ENCODE measurements around the gene RFX4. TPM values are rescaled to one million over a fixed set of nuclear protein-coding genes. Genes with fewer than 3 reads are reported as not detected.
"Not testable (repeated sequence)": the region's sequence is repeated elsewhere in the genome, so short reads cannot be mapped to it uniquely, and the experiment has no call there.

The RFX4 gene
- total RNA-seq, 1 donor from 2014 or later = not detected

GRCh38 chr12:106722837-106723236 is 140.0 kb downstream of the RFX4 start:
- no peak for DNase-seq (ENCODE audit: low spot score)
- no peaks in the 10 kb centered on the region for H3K4me1 Mint-ChIP-seq (ENCODE audit: unreplicated experiment)
- no peaks in the 10 kb centered on the region for H3K9me3 Mint-ChIP-seq (ENCODE audit: unreplicated experiment)
- no peak overlapping the region for H3K4me3 Mint-ChIP-seq (ENCODE audit: unreplicated experiment)
- no peak overlapping the region for H3K27ac Mint-ChIP-seq (ENCODE audit: unreplicated experiment)
- no peaks in the 10 kb centered on the region for H3K36me3 Mint-ChIP-seq (ENCODE audit: low read depth, unreplicated experiment)
- TF ChIP-seq CTCF (IDR thresholded peaks at IDR 0.05; ENCODE audit: unreplicated experiment) = no peak
- H3K27me3 Mint-ChIP-seq (ENCODE audit: unreplicated experiment) = no peaks in the 10 kb centered on the region

- Mint-ChIP-seq H3K36me3 (ENCODE audit: low read depth, unreplicated experiment) (no peaks in the 10 kb centered on the region), H3K9me3 (ENCODE audit: unreplicated experiment) (no peaks in the 10 kb centered on the region), H3K4me1 (ENCODE audit: unreplicated experiment) (no peaks in the 10 kb centered on the region), H3K27me3 (ENCODE audit: unreplicated experiment) (no peaks in the 10 kb centered on the region), H3K27ac (ENCODE audit: unreplicated experiment) (no peak overlapping the region), H3K4me3 (ENCODE audit: unreplicated experiment) (no peak overlapping the region)
- no peak for DNase-seq (ENCODE audit: low spot score)
- no peak for TF ChIP-seq CTCF (IDR thresholded peaks at IDR 0.05; ENCODE audit: unreplicated experiment)
These were observed 140.6 kb downstream of the RFX4 start for GRCh38 chr12:106723416-106723815.

- H3K4me1 Mint-ChIP-seq (ENCODE audit: unreplicated experiment) = no peaks in the 10 kb centered on the region
- no peak overlapping the region for H3K4me3 Mint-ChIP-seq (ENCODE audit: unreplicated experiment)
- no peaks in the 10 kb centered on the region for H3K9me3 Mint-ChIP-seq (ENCODE audit: unreplicated experiment)
- no peak overlapping the region for H3K27ac Mint-ChIP-seq (ENCODE audit: unreplicated experiment)
- DNase-seq (ENCODE audit: low spot score) = no peak
- no peak for TF ChIP-seq CTCF (IDR thresholded peaks at IDR 0.05; ENCODE audit: unreplicated experiment)
- no peaks in the 10 kb centered on the region for H3K36me3 Mint-ChIP-seq (ENCODE audit: low read depth, unreplicated experiment)
- H3K27me3 Mint-ChIP-seq (ENCODE audit: unreplicated experiment) = no peaks in the 10 kb centered on the region
These were observed 141.3 kb downstream of the RFX4 start for GRCh38 chr12:106724116-106724515.

GRCh38 chr12:106724934-106725333 is 142.1 kb downstream of the RFX4 start:
- no peaks in the 10 kb centered on the region for H3K9me3 Mint-ChIP-seq (ENCODE audit: unreplicated experiment)
- no peak overlapping the region for H3K27ac Mint-ChIP-seq (ENCODE audit: unreplicated experiment)
- H3K4me3 Mint-ChIP-seq (ENCODE audit: unreplicated experiment) = no peak overlapping the region
- no peaks in the 10 kb centered on the region for H3K36me3 Mint-ChIP-seq (ENCODE audit: low read depth, unreplicated experiment)
- no peaks in the 10 kb centered on the region for H3K27me3 Mint-ChIP-seq (ENCODE audit: unreplicated experiment)
- DNase-seq (ENCODE audit: low spot score) = no peak
- no peaks in the 10 kb centered on the region for H3K4me1 Mint-ChIP-seq (ENCODE audit: unreplicated experiment)
- TF ChIP-seq CTCF (IDR thresholded peaks at IDR 0.05; ENCODE audit: unreplicated experiment) = no peak

- H3K27me3 Mint-ChIP-seq (ENCODE audit: unreplicated experiment); H3K4me3 Mint-ChIP-seq (ENCODE audit: unreplicated experiment); H3K4me1 Mint-ChIP-seq (ENCODE audit: unreplicated experiment); DNase-seq (ENCODE audit: low spot score); H3K9me3 Mint-ChIP-seq (ENCODE audit: unreplicated experiment); H3K27ac Mint-ChIP-seq (ENCODE audit: unreplicated experiment); H3K36me3 Mint-ChIP-seq (ENCODE audit: low read depth, unreplicated experiment): not testable (repeated sequence)
These were observed 143.9 kb downstream of the RFX4 start for GRCh38 chr12:106726603-106727202.
